Activated CD8-positive, alpha-beta T cell treated with anti-CD3 and anti-CD28 coated beads for 36 hours (primary cell): ENCODE measurements around the gene PITPNM1. TPM values are rescaled to one million over a fixed set of nuclear protein-coding genes. Genes with fewer than 3 reads are reported as not detected.
"Not testable (repeated sequence)": the region's sequence is repeated elsewhere in the genome, so short reads cannot be mapped to it uniquely, and the experiment has no call there.

ENCODE experiments used
- ATAC-seq: fragments of 200-7000 bp; cut with Tn5 transposase; one replicate; pipeline ENCODE4 v1.10.0; 2021; ENCODE audit warnings: mild to moderate bottlenecking, moderate library complexity
- CTCF ChIA-PET: fragments of 350-600 bp; sonication (Branson Sonifier 250); formaldehyde crosslinking; loops from one replicate; lab custom pipeline; 2021; ENCODE audit warnings: antibody characterized with exemption; lab: Charles Lee
- POLR2A ChIA-PET: fragments of 350-600 bp; sonication (Branson Sonifier 250); formaldehyde crosslinking; loops from one replicate; lab custom pipeline; 2021; ENCODE audit warnings: antibody characterized with exemption; lab: Charles Lee
- DNase-seq: peaks from one replicate; pipeline ENCODE4 v3.0.0-alpha.2; 2020
- H3K27ac Mint-ChIP-seq: one replicate; pipeline ENCODE4 v1.8.0; 2021; ENCODE audit warnings: mild to moderate bottlenecking, mixed read lengths
- H3K27me3 Mint-ChIP-seq: one replicate; pipeline ENCODE4 v1.8.0; 2021; ENCODE audit warnings: mixed read lengths
- H3K36me3 Mint-ChIP-seq: one replicate; pipeline ENCODE4 v1.8.0; 2021; ENCODE audit warnings: low read depth, mixed read lengths
- H3K4me1 Mint-ChIP-seq: one replicate; pipeline ENCODE4 v1.8.0; 2021; ENCODE audit warnings: low read depth, mixed read lengths
- H3K4me3 Mint-ChIP-seq: one replicate; pipeline ENCODE4 v1.8.0; 2021; ENCODE audit warnings: mild to moderate bottlenecking, moderate library complexity, mixed read lengths
- H3K9me3 Mint-ChIP-seq: one replicate; pipeline ENCODE4 v1.8.0; 2021; ENCODE audit warnings: mixed read lengths
- CTCF ChIP-seq: fragments of 200-600 bp; IDR thresholded peaks from one replicate; pipeline ENCODE4 v1.8.0; 2022; ENCODE audit warnings: antibody characterized with exemption, mild to moderate bottlenecking
- intact Hi-C: fragments of 100-400 bp; cut with micrococcal nuclease; formaldehyde crosslinking; loops from one replicate; pipeline ENCODE4 v1.10.0; 2022
- total RNA-seq, 2 experiments: library from RNA; stranded (reverse); gene quantifications; one replicate each; pipeline ENCODE4 v1.2.3, GENCODE V29; 2021

The PITPNM1 gene
- total RNA-seq, 2 experiments from 2014 or later = 87.8 to 88.1 TPM

DNA sequence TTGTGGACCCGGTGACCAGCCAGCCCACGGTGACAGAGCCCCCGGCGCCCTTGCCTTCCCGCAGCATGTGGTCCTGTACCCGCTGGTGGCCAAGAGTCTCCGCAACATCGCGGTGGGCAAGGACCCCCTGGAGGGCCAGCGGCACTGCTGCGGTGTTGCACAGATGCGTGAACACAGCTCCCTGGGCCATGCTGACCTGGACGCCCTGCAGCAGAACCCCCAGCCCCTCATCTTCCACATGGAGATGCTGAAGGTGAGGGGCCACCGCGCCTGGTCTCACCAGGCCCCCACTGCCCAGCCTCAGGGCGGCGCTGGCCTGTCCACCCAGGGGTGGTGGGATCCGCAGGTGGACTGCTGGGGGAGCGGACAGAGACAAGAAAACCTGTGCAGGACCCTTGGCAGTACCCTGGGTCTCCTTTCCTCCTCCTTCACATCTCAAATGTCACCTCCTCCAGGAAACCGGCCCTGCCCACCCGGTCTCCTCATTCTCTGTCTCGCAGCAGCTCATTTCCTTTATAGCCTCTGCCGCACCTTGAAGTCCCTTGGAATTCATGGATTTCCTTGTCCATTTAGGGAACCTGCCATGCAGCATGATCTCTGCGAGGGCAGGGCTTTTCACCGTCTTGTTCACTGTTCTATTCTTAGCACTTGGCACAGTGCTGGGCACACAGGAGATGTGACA is 15.8 kb downstream of the PITPNM1 start:
- H3K27ac Mint-ChIP-seq = peak overlapping the region; percentile 97
- TF ChIP-seq CTCF = no peak
- no peak for DNase-seq
- CTCF ChIA-PET = interaction anchor here (1.6 to 1.9 kb wide), 2 partner anchors 16 to 88 kb away, joined by 7 read pairs; partner anchors contain the start of genes PITPNM1 and PPP1CA
- peaks cover 44% of the 10 kb centered on the region for H3K4me1 Mint-ChIP-seq
- intact Hi-C loops = loop anchor here (10.0 kb wide), 1 partner anchor 85 kb away; the partner anchor contains the start of genes PPP1CA and TBC1D10C
- no peaks in the 10 kb centered on the region for H3K9me3 Mint-ChIP-seq
- no peaks in the 10 kb centered on the region for H3K27me3 Mint-ChIP-seq
- H3K4me3 Mint-ChIP-seq = no peak overlapping the region
- POLR2A ChIA-PET = interaction anchor here (0.8 to 10.7 kb wide), 6 partner anchors 13 to 102 kb away, joined by 3 to 108 read pairs (median 3); partner anchors contain the start of genes PITPNM1 and TMEM134
- H3K36me3 Mint-ChIP-seq = peaks cover 54% of the 10 kb centered on the region
- ATAC-seq = no peak

DNA sequence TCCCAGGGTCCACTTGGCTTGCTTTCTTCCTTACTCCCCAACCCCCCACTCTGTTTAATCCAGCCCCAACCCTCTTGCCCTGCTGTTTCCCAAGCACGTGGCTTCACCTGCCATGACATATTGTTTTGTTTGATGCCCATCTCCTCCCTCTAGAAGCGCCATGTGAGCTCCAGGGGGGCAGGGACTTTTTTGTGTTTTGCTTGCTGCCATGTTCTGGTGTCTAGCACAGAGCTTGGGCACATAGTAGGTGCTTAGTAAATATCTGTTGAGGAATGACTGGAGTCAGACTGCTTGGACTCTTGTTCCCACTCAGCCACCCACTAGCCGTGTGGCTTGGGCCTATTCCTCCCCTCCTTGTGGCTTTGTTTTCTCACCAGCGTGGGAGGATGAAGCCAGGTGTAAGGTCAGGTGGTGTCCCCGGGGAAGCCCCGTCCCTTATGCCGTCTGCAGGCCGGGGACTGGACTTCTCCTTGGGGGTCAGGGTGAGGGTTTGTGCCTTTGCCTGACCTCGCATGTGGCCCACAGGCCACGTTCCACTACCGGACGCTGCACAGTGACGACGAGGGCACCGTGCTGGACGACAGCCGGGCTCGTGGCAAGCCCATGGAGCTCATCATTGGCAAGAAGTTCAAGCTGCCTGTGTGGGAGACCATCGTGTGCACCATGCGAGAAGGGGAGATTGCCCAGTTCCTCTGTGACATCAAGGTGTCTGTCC is 18.5 kb downstream of the PITPNM1 start:
- ChIA-PET CTCF (interaction anchor here (1.3 to 1.6 kb wide), 2 partner anchors 18 to 19 kb away, joined by 4 read pairs; partner anchors contain the start of gene PITPNM1), POLR2A (interaction anchor here (1.0 to 10.7 kb wide), 10 partner anchors 16 to 96 kb away, joined by 3 to 108 read pairs (median 10); partner anchors contain the start of genes PITPNM1, PTPRCAP and TMEM134)
- Mint-ChIP-seq H3K9me3 (no peaks in the 10 kb centered on the region), H3K27me3 (no peaks in the 10 kb centered on the region), H3K4me1 (peaks cover 48% of the 10 kb centered on the region), H3K36me3 (peaks cover 57% of the 10 kb centered on the region), H3K27ac (peak overlapping the region; percentile 97), H3K4me3 (peak overlapping the region; percentile 79)
- intact Hi-C loops = loop anchor here (10.0 kb wide), 1 partner anchor 82 kb away; the partner anchor contains the start of genes PPP1CA and TBC1D10C
- ATAC-seq (no peak), DNase-seq (peak; percentile 80)
- no peak for TF ChIP-seq CTCF

DNA sequence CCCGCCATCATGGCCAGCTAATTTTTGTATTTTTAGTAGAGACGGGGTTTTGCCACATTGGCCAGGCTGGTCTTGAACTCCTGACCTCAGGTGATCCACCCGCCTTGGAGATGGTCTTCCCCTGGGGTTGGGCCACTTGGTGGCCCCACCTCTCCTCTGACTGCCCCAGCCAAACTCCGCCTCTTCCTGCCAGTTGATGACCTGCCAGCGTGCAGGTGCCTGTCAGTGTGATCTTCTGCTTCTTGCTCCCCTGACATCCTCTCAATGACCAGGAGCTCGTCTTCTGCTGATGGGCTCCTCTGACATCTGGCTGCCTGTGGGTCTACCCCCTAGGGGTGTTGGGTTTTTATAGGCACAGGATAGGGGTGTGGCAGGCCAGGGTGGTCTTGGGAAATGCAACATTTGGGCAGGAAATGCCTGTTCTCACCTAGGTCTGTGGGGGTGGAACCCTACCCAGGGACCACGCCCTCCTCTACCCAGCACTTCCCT is 19.2 kb downstream of the PITPNM1 start:
- Mint-ChIP-seq H3K4me1 (peaks cover 47% of the 10 kb centered on the region), H3K36me3 (peaks cover 54% of the 10 kb centered on the region), H3K27ac (peak overlapping the region; percentile 97), H3K4me3 (peak overlapping the region; percentile 79)
- intact Hi-C loops = loop anchor here (10.0 kb wide), 1 partner anchor 81 kb away; the partner anchor contains the start of genes PPP1CA and TBC1D10C
- DNase-seq (peak; percentile 86), ATAC-seq (peak; percentile 18)
- H3K9me3 Mint-ChIP-seq, H3K27me3 Mint-ChIP-seq: not testable (repeated sequence)
- ChIA-PET CTCF (interaction anchor here (1.1 to 1.6 kb wide), 4 partner anchors 17 to 134 kb away, joined by 3 to 4 read pairs (median 4); partner anchors contain the start of gene PITPNM1), POLR2A (interaction anchor here (0.6 to 10.7 kb wide), 17 partner anchors 14 to 101 kb away, joined by 3 to 108 read pairs (median 6); partner anchors contain the start of genes CDK2AP2, CORO1B, GSTP1 and PITPNM1)

DNA sequence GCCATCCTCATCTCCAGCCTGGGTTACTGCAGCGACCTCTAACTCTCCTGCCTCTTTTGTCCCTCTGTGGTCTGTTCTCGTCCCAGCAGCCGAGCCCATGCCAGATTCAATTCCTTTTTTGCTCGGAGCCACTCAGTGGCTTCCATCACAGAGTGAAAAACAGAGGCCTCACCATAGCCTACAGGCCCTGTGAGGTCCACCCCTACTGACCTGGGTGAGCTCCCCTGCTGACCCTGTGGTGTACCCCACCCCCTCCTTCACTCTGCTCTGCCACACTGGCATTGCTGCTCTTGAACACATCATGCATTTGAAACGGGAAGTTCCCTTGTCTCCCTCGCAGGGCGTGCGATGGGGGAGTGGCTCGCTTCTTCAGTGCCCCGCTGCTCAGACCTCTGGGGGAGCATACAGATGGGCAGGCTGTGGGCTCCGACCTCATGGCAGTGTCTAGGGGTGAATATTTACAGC is 20.3 kb downstream of the PITPNM1 start:
- H3K27ac Mint-ChIP-seq = peak overlapping the region; percentile 97
- CTCF ChIA-PET = interaction anchor here (1.0 to 2.0 kb wide), 5 partner anchors 21 to 133 kb away, joined by 3 to 5 read pairs (median 4); partner anchors contain the start of genes PITPNM1 and TBC1D10C

More for the DNA sequence above, 20.3 kb downstream of the PITPNM1 start:
- ATAC-seq = peak; percentile 14
- Mint-ChIP-seq H3K4me3 (peak overlapping the region; percentile 79), H3K27me3 (no peaks in the 10 kb centered on the region), H3K4me1 (peaks cover 47% of the 10 kb centered on the region), H3K9me3 (no peaks in the 10 kb centered on the region), H3K36me3 (peaks cover 51% of the 10 kb centered on the region)
- POLR2A ChIA-PET = interaction anchor here (0.5 to 10.7 kb wide), 25 partner anchors 8 to 213 kb away, joined by 3 to 108 read pairs (median 5); partner anchors contain the start of genes CDK2AP2, CORO1B, GSTP1 and PITPNM1
- intact Hi-C loops = loop anchor here (1.0 to 10.0 kb wide), 3 partner anchors 21 to 80 kb away; partner anchors contain the start of genes PPP1CA, PTPRCAP and TBC1D10C
- no peak for TF ChIP-seq CTCF
- DNase-seq = peak; percentile 91
